HepG2 (cell line): Measurements from ENCODE around the gene ACADS. TPM values are rescaled to one million over a fixed set of nuclear protein-coding genes. Genes with fewer than 3 reads are reported as not detected.

ENCODE experiments used
- ATAC-seq: fragments of 200-7000 bp; cut with Tn5 transposase; 3 replicates; pipeline ENCODE4 v1.9.1; 2020; ENCODE audit warnings: mild to moderate bottlenecking, moderate library complexity
- BruUV-seq: library from RNA; stranded (reverse); fragments of 400-500 nt; replicated peaks from 2 replicates; lab custom pipeline; 2021; lab: Mats Ljungman, UMichigan
- CTCF ChIA-PET: fragments of 300-600 bp; formaldehyde crosslinking; extraction: SDS; loops from one replicate; lab custom pipeline; 2021; ENCODE audit warnings: low total read pairs, inconsistent platforms, low intra/inter-chr PET ratio; lab: Yijun Ruan, JAX
- POLR2A ChIA-PET: fragments of 350-600 bp; sonication (Branson Sonifier 250); formaldehyde crosslinking; loops from one replicate; lab custom pipeline; 2020; ENCODE audit warnings: antibody characterized with exemption, inconsistent platforms; lab: Yijun Ruan, JAX
- DNase-seq: peaks from one replicate; pipeline ENCODE4 v3.0.0-alpha.2; 2015; ENCODE audit warnings: low spot score
- FAIRE-seq: peaks from 3 replicates; lab custom pipeline; 2011; peaks lifted over from hg19 to GRCh38; lab: Jason Lieb, UNC
- H2AFZ ChIP-seq: one replicate; pipeline ENCODE4 v1.6.1; 2011; ENCODE audit warnings: low read length, inconsistent platforms
- H3K27ac ChIP-seq: fragments of 300-600 bp; 3 replicates; pipeline ENCODE4 v1.8.0; 2011; ENCODE audit warnings: mixed run types, mild to moderate bottlenecking, mixed read lengths, low read length, inconsistent platforms; ENCODE audit not compliant: insufficient read depth; ENCODE audit errors: extremely low read length
- H3K27me3 ChIP-seq, 2 experiments: fragments of 200-600 bp in 1 of 2; 2 replicates in 1 of 2; 3 replicates in 1 of 2; pipeline versions ENCODE4 v1.6.0 to v1.8.0; 2011; ENCODE audit warnings: low read length in 2 of 2, mild to moderate bottlenecking in 2 of 2, moderate library complexity in 2 of 2, inconsistent platforms in 1 of 2; ENCODE audit not compliant: insufficient read depth in 2 of 2, control insufficient read depth in 1 of 2
- H3K36me3 ChIP-seq, 2 experiments: fragments of 200-600 bp in 1 of 2; replicated peaks in 1 of 2; 2 replicates in 1 of 2; 3 replicates in 1 of 2; pipeline versions ENCODE4 v1.5.1 to v1.8.0; 2011; ENCODE audit warnings: low read length in 2 of 2, inconsistent platforms in 1 of 2; ENCODE audit not compliant: insufficient read depth in 2 of 2, control insufficient read depth in 1 of 2
- H3K4me1 ChIP-seq: 2 replicates; pipeline ENCODE4 v1.5.1; 2012; ENCODE audit warnings: low read length, inconsistent platforms; ENCODE audit not compliant: insufficient read depth
- H3K4me2 ChIP-seq: 2 replicates; pipeline ENCODE4 v1.6.0; 2011; ENCODE audit warnings: low read depth, low read length, inconsistent platforms
- H3K4me3 ChIP-seq, 3 experiments: fragments of 200-600 bp in 1 of 3; sonication (generic), shearing (Covaris generic) in 1 of 3; replicated peaks in 1 of 3; 2 replicates each; pipeline ENCODE4 v1.5.1; 2011 to 2016; ENCODE audit warnings: low read length in 3 of 3, inconsistent platforms in 2 of 3, low read depth in 2 of 3, mild to moderate bottlenecking in 2 of 3, control low read depth in 1 of 3, mixed read lengths in 1 of 3; ENCODE audit not compliant: insufficient read depth in 1 of 3
- H3K79me2 ChIP-seq: one replicate; pipeline ENCODE4 v1.6.1; 2011; ENCODE audit warnings: low read length, inconsistent platforms; ENCODE audit not compliant: insufficient read depth
- H3K9ac ChIP-seq: 2 replicates; pipeline ENCODE4 v1.6.0; 2011; ENCODE audit warnings: mild to moderate bottlenecking, low read depth, low read length, inconsistent platforms; ENCODE audit not compliant: insufficient read depth
- H3K9me3 ChIP-seq: 2 replicates; pipeline ENCODE4 v1.5.1; 2012; ENCODE audit warnings: mild to moderate bottlenecking, low read length
- H4K20me1 ChIP-seq: 2 replicates; pipeline ENCODE4 v1.6.0; 2011; ENCODE audit warnings: inconsistent platforms, mild to moderate bottlenecking, low read length, moderate library complexity; ENCODE audit not compliant: insufficient read depth
- MATR3 ChIP-seq: sonication (generic); formaldehyde crosslinking; IDR thresholded peaks from 2 replicates; pipeline ENCODE4 v1.4.0; 2020; ENCODE audit warnings: missing genetic modification reagents
- UBTF ChIP-seq: sonication (generic); formaldehyde crosslinking; IDR thresholded peaks from 2 replicates; pipeline ENCODE4 v1.4.0; 2020; ENCODE audit warnings: mild to moderate bottlenecking, missing genetic modification reagents
- ZNF414 ChIP-seq: sonication (generic); formaldehyde crosslinking; IDR thresholded peaks from 2 replicates; pipeline ENCODE4 v1.5.0; 2020; ENCODE audit warnings: missing genetic modification reagents
- WGBS: methylation state at CpG from one replicate; pipeline ENCODE4 v1.1.6; 2017; ENCODE audit warnings: low lambda C conversion rate; 5-methylcytosine and 5-hydroxymethylcytosine counted together
- in situ Hi-C: cut with HindIII; loops from 2 replicates; pipeline ENCODE4 v1.10.0; 2017; ENCODE audit warnings: low pct_unique_long_range_greater_than_20kb; ENCODE audit not compliant: extremely low pct_ligation_motif_present
- intact Hi-C: fragments of 100-400 bp; cut with micrococcal nuclease; formaldehyde crosslinking; loops from one replicate; pipeline ENCODE4 v1.10.0; 2022; ENCODE audit not compliant: unreplicated experiment
- polyA plus RNA-seq, 8 experiments: library from polyadenylated mRNA; depleted of rRNA in 3 of 8; stranded (reverse) in 7 of 8; unstranded in 1 of 8; fragments of >200 nt; fragmentation: Illumina TruSeq in 4 of 8; extraction: Trizol in 4 of 8; gene quantifications; 2 replicates each; pipeline versions ENCODE4 v1.2.1 to v1.2.3, GENCODE V29; 2011 to 2016; ENCODE audit warnings: low read depth in 4 of 8, missing spikeins in 1 of 8, mixed read lengths in 1 of 8; ENCODE audit not compliant: insufficient read depth in 1 of 8
- total RNA-seq, 5 experiments: library from RNA; depleted of rRNA; stranded (reverse); fragments of >200 nt; fragmentation: Illumina TruSeq; extraction: Trizol; gene quantifications; 2 replicates each; pipeline ENCODE4 v1.2.3, GENCODE V29; 2016; ENCODE audit warnings: low read depth in 1 of 5

The ACADS gene
- total and polyA plus RNA-seq, 2 of the 13 experiments (the other 11 are each of a cell fraction or from before 2014, with no cell fraction given) = 17.4 to 27.7 TPM

GRCh38 chr12:120758798-120759590, 33.4 kb downstream of the ACADS start:
- intact Hi-C loops = no loop called here

More at GRCh38 chr12:120758798-120759590, 33.4 kb downstream of the ACADS start:
- no peak overlapping the region for H2AFZ ChIP-seq
- DNase-seq = no peak
- no peaks in the 10 kb centered on the region for H4K20me1 ChIP-seq
- TF ChIP-seq MATR3 (CRISPR knock-in tag) = no peak
- no peak for TF ChIP-seq ZNF414
- TF ChIP-seq UBTF (CRISPR knock-in tag) = no peak
- H3K4me1 ChIP-seq = no peaks in the 10 kb centered on the region
- H3K27ac ChIP-seq = no peak overlapping the region
- no peak overlapping the region for H3K4me3 ChIP-seq
- ATAC-seq = 0 out of 3 replicates have a peak, but pooled peaks have one; percentile 17
- ChIA-PET CTCF (no interaction called here), POLR2A (interaction anchor here (1.7 kb wide), 1 partner anchor 219 kb away, joined by 3 read pairs; the partner anchor contains the start of gene HNF1A)
- H3K9me3 ChIP-seq = peaks cover 7% of the 10 kb centered on the region; the same call in 1 of the 2 replicates
- no peak overlapping the region for H3K4me2 ChIP-seq
- 91% methylated on average over 5 of the region's 7 CpGs for WGBS
- peaks cover 3 to 23% of the 10 kb centered on the region in 2 experiments for H3K36me3 ChIP-seq
- in situ Hi-C loops = no loop called here
- H3K79me2 ChIP-seq = no peaks in the 10 kb centered on the region
- H3K27me3 ChIP-seq = no peaks in the 10 kb centered on the region
- FAIRE-seq = no peak
- H3K9ac ChIP-seq = no peak overlapping the region
- BruUV-seq = no TSS peak
